Left renal pelvis (tissue), 4 donors: Measurements from ENCODE around the gene AHI1. TPM values are rescaled to one million over a fixed set of nuclear protein-coding genes. Genes with fewer than 3 reads are reported as not detected.
"Not testable (repeated sequence)": the region's sequence is repeated elsewhere in the genome, so short reads cannot be mapped to it uniquely, and the experiment has no call there.

Experiments
- DNase-seq, 4 donors: peaks; one replicate each; pipeline ENCODE4 v3.0.0-alpha.2; 2013; ENCODE audit warnings: low read depth in 4 of 4, low spot score in 3 of 4
- polyA plus RNA-seq, 4 donors: library from polyadenylated mRNA; unstranded; fragments of 120-200 nt; gene quantifications; one replicate each; pipeline ENCODE4 v1.2.1, GENCODE V29; 2013; ENCODE audit not compliant: insufficient read length in 4 of 4

The AHI1 gene
- polyA plus RNA-seq, 4 donors, result 35.3 to 81.7 (median 61.8) TPM

DNA sequence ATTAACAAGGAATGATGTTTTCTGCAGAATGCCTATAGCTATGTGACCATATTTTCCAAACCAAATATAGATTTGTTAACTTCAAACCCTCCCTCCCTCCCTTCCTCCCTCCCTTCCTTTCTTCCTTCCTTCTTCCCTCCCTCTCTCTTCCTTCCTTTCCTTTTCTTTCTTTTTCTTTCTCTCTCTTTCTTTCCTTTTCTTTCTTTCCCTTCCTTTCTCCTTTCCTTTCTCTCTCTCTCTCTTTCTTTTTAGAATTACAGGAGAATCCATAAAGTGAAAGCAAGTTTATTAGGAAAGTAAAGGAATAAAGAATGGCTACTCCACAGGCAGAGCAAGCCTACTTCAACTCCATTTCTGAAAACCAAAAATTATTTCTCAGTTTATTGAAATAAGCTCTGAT, 153.0 kb downstream of the AHI1 start:
- DNase-seq, result no peak

DNA sequence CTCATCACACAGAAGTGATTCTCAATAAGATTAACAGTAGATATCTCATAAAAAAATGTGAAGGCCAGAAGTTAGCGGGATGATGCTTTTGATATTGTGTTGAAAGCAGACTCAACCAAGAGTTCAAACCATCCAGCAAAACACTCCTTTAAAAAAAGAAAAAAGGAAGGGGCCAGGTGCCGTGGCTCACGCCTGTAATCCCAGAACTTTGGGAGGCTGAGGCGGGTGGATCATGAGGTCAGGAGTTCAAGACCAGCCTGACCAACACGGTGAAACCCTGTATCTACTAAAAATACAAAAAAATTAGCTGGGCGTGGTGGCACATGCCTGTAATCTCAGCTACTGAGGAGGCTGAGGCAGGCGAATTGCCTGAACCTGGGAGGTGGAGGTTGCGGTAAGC, 157.6 kb downstream of the AHI1 start:
- DNase-seq, result not testable (repeated sequence)

DNA sequence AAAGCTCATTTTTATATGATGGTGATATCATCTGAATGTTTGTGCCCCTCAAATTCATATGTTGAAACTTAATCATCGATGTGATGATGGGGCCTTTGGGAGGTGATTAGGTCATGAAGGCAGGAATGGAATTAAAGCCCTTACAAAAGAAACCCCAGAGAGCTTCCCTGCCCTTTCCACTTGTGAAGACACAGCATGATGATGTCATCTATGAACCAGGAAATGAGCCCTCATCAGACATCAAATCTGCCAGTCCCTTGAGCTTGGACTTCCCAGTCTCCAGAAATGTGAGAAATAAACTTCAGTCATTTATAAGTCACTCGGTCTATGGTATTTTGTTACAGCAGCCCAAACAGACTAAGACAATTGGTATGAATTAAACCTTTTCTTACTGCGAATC, 163.4 kb downstream of the AHI1 start:
- no peak for DNase-seq

DNA sequence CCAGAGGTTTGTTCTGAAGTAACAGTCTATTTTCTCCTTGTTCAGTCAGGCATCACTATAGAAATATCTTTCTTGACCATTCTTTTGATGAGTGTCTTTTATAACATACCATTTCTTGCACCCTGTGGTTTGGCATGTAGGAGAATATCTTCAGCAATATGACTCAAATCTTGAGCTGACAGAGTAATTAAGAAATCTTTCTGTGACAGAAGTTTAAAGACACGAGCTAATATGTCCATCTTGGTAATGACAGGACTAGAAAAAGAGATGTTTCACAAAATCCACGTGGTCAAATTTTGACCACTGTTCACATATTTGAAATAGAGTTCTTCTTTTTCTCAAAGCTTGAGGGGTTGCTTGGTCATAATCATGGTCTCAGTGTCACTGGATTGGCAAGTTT, 166.5 kb downstream of the AHI1 start:
- DNase-seq, result no peak

DNA sequence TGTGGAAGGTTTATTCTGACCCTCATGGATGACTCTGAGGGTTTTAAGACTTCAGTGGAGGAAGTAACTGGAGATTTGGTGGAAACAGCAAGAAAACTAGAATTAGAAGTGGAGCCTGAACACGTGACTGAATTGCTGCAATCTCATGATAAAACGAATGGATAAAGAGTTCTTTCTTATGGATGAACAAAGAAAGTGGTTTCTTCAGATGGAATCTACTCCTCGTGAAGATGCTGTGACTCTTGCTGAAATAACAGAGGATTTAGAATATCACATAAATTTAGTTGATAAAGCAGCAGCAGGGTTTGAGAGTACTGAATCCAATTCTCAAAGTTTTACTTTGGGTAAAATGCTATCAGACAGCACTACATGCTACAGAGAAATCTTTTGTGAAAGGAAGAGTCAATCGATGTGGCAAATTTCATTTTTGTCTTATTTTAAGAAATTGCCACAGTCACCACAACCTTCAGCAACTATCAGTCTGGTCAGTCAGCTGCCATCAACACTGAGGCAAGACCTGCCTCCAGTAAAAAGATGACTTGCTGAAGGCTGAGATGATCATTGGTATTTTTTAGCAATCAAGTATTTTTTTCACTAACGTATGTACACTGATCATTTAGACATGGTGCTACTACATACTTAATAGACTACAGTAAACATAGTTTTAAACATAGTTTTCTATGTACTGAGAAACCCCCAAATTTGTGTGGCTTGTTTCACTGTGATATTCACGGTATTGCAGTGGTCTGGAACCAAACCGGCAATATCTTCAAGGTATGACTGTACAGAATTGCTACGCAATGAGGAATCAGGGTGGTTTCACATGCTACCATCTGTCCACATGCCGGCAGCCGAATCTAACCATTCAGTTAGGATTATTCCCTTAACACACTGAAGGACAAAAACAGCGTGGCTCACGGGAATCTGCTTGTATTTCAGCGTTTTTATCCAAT, 167.4 kb downstream of the AHI1 start:
- DNase-seq, result no peak

DNA sequence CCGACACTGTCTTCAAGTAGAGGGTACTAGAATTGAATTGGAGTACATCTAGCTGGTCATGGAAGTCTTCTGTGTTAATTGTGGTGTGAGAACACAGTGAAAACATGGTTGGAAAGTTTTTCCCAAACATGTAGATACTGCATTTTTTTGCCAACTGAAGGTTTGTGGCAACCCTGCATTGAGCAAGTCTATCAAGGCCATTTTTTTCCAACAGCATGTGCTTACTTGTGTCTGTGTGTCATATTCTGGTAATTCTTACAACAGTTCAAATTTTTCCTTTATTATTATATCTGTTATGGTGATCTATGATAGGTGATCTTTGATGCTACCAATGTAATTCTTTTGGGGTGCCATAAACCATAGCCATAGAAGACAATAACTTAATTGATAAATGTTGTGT, 169.4 kb downstream of the AHI1 start:
- DNase-seq, result no peak

DNA sequence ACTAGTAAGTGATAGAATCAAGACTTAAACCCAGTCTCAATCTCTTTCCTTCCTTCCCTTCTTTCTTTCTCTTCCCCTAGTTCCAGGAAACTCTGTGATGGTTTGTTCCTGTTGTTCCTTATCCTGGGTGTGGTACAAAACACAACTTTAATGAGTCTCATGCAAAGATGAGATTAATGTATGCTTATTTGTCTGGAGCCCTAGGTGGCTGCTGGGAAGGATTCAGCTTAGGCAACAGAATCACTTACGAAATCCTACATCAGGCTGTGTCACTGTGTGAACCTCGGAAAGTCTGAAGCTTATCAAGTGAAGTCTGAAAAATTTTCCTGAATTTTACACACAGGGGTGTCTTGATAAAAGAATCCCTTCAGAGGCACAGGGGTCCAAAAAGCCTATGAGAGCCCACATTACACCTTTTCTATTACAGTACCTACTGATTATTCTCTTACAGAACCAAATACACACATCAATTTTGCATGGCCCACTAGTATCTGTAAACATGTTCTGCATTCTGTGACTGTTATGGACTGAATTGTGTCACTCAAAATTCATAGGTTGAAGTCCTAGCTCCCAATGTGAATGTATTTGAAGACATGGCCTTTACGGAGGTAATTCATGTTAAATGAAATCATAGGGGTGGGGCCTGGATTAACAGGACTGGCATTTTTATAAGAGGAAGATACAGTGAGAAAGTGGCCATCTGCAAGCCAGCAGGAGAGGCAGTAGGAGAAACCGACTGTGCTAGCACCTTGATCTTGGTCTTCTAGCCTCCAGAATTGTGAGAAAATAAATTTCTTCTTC, 171.7 kb downstream of the AHI1 start:
- no peak for DNase-seq

DNA sequence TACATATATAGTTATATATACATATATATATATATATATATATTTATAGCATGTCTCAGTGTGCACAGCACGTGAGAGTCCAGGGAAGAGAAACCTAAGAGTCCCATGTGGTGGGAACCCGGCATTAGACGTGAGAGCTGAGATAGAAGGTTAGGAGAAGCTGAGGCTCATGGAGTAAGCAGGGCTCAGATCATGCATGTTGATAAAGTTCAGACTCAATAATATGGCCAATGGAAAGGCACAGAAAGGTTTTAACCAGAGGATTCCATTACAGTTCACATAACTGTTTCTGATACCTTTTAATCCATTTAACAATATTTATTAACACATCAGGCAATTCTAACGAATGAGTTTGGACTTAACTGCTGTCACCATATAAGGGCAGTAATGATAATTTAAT, 173.0 kb downstream of the AHI1 start:
- DNase-seq, result no peak

DNA sequence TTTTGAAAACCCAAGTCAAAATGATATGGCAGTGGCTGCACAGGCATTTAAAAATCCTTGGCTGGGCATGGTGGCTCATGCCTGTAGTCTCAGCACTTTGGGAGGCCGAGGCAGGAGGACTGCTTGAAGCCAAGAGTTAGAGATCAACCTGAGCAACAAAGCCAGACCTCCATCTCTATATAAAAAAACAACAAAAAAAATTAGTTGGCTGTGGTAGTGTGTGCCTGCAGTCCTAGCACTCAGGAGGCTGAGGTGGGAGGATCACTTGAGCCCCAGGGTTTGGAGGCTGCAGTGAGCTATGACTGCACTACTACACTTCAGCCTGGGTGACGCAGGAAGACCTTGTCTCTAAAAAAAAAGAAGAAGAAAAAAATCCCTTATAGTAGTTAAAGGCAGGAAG, 173.6 kb downstream of the AHI1 start:
- no peak for DNase-seq

DNA sequence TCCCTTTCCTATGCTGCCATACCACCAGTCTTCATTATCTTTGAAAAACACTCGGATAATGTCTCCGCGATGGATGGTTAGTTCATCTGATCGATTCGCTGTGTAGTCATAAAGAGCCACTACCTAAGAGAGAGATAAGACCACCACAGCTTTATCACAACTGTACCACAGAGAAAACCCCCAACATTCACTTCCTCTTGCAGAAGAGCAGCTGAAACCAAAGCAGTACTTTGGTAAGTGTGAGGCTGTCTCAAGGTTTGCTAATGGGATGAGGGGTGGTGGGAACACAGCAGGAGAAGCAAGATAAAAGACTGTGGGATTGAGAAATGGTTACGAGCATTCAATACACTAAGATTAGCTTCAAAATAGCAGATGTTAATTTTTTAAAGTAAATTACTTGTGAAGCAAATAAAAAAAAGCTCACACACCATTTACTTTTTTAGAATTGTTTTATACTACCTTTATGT, 174.3 kb downstream of the AHI1 start:
- DNase-seq, result no peak

DNA sequence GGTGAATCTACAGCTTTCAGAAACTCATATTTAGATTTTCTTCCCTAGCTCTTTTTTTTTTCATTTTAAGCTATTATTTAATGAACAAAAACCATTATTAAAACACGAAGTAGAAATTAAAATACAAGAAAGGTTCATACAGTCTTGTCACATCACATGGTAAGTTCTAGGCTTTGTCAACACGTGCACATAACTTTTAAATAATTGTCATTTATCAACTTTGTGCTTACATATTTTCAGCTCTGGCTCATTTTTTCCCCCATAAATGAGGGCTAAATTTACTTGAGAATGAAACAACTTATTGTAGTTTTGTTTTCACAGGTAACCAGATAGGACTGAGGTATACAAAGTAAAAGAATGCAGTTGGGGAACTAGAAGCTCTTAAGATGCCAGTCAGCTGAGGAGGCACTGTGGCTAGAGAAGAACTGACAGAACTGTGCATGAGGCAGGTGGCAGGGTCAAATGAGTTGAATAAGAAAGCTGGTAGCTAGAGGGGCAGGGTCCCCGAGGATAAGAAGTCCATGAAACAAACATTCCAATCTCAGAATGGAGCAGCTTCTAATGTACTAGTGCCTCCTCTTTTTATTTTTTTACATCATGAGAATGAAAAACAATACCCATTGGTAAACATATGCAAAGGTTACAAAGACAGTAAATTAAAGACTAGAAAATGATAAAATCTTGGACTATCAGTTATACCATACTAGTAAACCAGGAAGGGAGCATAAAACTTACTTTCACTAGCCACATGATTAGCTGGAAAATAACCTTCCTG, 174.9 kb downstream of the AHI1 start:
- no peak for DNase-seq

DNA sequence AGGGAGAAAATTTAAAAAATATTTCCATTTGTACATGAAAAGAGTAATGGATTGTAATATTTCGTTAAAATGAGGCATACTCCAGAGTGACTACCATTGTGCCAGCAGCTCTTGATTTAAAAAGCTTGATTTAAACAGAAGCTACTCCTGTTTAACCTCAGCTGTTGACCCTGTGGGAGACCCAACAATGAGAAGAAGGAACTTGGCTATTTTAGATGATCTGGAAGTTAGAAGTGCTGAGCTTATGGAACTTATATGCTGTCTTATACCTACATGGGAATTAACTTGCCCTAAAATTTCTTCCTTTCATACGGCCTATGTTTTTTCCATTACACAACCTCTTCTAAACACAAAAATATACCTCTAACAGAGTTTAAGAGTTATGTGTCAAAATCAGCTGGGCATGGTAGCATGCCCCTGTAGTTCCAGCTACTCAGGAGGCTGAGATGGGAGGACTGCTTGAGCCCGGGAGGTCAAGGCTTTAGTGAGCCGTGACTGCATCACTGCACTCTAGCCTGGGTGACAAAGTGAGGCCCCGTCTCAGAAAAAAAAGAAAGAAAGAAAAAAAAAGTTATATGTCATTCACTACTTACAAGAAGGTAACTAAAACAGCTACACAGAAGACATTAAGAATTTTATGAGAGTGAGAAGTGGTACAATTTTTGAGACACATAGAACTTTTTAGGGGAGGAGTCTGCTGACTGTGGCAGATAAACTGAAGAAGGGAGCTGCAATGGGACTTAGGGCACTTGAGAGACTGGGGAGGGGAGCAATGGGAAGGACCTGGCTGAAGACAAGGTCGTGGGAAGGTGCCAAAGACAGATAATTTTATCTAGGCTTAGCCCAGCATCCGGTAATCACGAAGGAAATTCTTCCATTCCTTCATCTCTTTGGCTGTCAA, 176.6 kb downstream of the AHI1 start:
- no peak for DNase-seq

DNA sequence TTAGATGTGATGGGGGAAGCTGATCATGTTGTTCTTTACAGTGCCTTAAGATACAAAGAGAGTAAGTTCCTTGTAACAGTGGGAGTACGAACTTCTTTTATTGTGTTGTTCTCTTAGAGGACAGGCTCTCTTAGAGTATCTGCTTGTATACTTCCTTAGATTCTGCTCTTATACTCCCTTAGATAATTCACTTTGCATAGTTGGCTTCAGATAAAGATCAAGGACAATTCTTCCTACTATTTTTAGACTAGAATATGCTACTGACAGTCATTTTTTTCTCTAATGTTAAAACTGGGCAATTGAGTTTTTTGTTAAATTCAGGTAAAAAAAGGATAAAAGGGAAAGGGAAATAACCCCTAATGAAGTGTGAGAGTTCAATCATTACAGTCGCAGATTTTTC, 177.7 kb downstream of the AHI1 start:
- DNase-seq, result no peak

DNA sequence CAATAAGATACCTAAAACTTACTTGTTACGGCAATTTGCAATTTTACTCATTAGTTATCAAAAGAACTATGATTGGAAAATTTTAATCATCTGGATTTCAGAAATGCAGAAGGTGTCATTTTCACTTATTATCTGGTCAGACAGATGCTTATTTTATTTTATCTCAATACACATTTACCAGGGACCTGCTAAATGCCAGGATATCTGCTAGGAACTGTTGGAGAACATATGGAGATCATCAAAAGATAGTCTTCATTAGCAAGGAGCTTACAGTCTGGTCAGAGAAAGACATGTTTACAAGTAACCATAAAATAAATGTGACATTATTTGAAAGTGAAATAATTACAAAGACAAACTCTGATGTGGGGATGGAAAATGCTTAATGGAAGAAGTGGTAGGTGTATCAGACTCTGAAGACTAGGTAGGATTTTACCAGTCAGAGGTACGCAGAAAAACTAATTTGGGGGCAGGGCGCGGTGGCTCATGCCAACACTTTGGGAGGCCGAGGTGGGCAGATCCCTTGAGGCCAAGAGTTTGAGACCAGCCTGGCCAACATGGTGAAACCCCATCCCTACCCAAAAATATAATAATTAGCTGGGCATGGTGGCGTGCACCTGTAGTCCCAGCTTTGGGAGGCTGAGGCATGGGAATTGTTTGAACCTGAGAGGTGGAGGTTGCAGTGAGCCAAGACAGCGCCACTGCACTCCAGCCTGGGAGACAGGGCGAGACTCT, 178.6 kb downstream of the AHI1 start:
- no peak for DNase-seq

DNA sequence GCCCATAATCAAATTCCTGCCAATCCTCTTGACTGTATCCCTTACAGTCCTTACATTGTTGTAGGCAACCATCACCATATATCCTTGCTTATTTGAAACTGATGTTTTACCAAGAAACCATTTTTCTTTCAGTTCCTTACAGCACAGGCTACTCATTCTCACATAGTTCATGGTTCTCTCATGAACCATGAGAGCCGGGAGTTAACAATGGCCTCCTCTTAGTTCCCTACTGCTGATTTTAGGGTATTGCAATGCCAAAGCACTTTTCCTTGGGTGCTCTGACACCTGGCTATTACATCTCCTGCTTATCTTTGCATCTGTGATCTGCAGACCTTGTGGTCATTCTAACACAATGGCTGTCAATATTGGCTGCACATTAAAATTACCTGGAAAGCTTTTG, 183.0 kb downstream of the AHI1 start:
- no peak for DNase-seq

DNA sequence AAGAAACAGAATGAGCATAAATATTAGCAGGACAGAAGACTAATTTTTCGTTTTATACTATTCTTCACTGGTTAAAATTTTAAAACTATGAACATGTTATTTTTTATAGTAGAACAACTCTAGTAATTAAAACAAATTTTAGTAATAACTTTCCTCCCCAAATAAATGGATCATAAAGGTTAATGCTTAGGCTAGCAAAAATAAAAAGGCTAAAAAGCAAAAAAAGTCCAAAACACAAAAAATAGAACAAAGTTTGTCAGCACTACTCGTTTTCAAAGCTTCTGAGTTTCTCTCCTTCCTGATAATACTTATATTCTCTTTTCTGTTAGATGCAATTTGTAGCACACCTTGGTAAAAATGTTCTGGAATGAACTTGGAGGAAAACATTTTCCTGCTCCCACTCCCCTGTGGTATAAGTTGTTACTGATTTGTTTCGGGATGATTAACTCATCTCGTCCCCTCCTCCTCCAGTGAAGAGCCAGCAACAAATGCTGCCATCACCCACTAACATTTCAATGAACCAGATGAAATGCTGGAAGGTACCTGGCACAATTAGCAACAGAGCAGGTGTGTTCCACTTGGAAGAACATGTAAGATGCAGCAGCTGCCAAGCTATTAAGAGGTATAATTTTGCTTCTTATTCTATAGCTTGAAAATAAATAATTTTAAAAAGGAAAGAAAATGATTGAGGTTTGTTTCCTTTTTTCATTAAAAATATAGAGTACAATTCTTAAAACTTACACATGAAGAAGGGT, 185.9 kb downstream of the AHI1 start:
- DNase-seq, result no peak

DNA sequence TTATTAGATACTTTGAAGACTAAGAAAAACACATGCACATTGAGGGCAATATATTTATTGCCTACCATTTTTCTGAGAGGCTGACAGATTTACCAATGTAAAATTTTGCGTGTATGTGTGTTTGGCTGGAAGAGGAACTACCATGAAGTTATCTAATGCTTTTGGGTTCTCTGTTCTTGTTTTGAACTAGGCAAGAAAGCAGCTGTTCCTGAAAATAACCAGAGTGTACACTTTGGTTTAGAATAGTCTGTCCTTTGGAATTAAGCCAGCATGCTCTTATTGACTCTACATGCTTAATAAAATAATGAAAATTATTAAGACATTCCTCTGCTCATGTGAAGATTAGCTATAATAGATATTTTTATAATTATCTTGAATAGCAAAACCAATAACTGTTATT, 187.2 kb downstream of the AHI1 start:
- no peak for DNase-seq

DNA sequence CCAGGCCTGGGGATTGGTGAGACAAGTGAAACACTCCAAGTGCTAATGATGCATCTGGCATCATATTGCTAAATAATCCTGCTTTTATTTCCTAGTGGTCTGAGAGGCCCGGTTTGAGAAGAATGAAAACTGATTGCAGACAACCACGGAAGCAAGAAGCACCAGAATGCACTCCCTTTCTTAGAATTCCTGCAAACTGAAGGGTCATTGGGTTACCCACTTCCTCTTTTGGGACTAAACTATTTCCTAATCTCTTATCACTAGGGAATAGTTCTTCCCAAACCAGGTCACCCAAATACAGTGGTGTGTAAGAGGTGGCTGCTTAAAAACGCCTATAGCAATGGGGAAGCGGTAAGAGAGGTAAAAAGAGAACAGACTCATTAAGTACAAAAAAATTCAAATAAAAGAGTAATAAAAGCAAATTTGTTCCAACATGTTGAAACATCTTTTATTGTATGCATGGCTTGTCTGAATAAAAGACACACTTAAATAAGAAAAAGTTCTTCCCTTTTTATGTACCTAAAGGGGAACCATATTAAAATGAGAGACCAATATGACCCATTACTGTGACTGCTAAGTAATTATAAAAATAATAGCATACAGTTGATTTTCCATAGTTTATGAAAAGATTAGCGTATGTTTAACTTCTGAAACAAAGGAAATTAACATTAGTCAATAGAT, 190.7 kb downstream of the AHI1 start:
- no peak for DNase-seq
